Aortic smooth muscle cell (primary cell): ENCODE data around the gene KAT2B. TPM values are rescaled to one million over a fixed set of nuclear protein-coding genes. Genes with fewer than 3 reads are reported as not detected.

Source experiments
- total RNA-seq: library from RNA; depleted of rRNA; stranded (reverse); fragments of >200 nt; gene quantifications from 2 replicates; pipeline ENCODE4 v1.2.3, GENCODE V29; 2014

The KAT2B gene
- total RNA-seq = 15.2 and 16.2 TPM in 2 replicates

GRCh38 chr3:20039765-20040547, at the start of gene KAT2B:
Gene KAT2B, plus strand, starts transcription at chr3:20040446. Its CDS starts 32 bp downstream, at chr3:20040478.

GRCh38 chr3:20012164-20012563, 28.1 kb upstream of the KAT2B start, which contains the start of gene PP2D1:
Gene PP2D1, minus strand, starts transcription at chr3:20012264. Its CDS starts 192 bp downstream, at chr3:20012072.

DNA sequence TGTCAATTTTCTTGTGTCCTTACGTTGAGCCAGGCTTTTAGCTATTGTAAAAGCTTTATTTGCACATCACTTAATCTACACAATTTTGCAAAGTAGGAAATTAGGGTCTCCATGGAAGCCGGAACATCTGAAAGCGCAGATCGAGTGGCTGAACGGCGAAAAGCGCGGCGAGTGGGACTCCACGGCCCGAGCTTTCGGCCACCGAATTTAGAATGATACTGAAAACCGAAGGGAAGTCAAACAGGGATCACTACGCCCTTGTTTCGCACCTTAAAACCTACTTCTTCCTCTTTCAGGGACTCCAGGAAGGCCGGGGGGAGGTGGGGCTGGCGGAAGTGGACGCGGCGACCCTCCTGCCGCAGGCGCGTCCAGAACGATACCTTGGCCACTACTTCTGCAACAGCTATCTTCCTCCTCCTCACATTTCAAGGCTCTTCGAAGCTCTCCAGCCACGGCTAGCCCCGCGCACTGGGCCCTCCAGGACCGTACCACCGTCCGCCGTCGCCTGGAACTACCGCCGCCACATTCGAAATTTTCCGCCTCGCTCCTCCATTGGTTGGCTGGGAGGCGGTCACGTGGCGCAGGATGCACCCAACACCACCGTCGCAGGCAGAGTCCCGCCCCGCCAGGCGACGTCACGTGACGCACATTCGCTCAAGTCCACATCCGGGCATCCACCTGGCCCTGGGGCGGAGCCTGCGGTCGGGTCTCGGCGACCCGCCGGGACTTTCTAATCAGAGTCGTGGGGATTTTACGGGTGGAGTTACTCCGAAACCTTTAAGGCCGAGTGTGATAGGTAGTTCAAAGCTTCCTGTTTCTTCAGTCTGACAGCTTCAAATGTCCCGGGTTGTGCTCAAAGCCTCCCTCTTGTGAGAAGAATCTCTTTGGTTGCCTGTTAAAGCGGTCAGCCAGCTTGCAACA, 145.7 kb downstream of the KAT2B start, which contains the start of gene SGO1:
TSS of gene SGO1 (minus strand) at position 528 of the 921 bp plus-strand sequence. CDS start 2,179 bp downstream, outside the sequence.

Other genes with a start within 250 kb of the KAT2B start
- 0.13 and 0.68 TPM in 2 replicates for gene EFHB, start 106.2 kb upstream of the KAT2B start, total RNA-seq
- gene RAB5A, start 93.3 kb upstream of the KAT2B start, total RNA-seq = 65.3 and 77.2 TPM in 2 replicates
- not detected in 2 replicates for gene PP2D1, start 28.2 kb upstream of the KAT2B start, total RNA-seq
- 3.5 and 4.6 TPM in 2 replicates for gene SGO1, start 145.8 kb downstream of the KAT2B start, total RNA-seq